GM12878 (cell line): ENCODE results near the gene PBLD.

Experiments
- ATF7 ChIP-seq: fragments of 450-650 bp; IDR thresholded peaks from 2 replicates; pipeline ENCODE4 v1.6.1; 2016; ENCODE audit warnings: low read depth, mild to moderate bottlenecking
- BRCA1 ChIP-seq: IDR thresholded peaks from 2 replicates; pipeline ENCODE4 v1.6.1; 2011; ENCODE audit warnings: low read depth, low read length, improper control_type of control experiment
- CHD2 ChIP-seq: IDR thresholded peaks from 2 replicates; pipeline ENCODE4 v1.6.1; 2011; ENCODE audit warnings: low read depth, low read length, improper control_type of control experiment, borderline replicate concordance
- CTCF ChIP-seq, 3 experiments: IDR thresholded peaks in 2 of 3; conservative IDR thresholded peaks in 1 of 3; 2 replicates each; pipeline ENCODE4 v1.5.1; 2011; ENCODE audit warnings: low read depth in 3 of 3, low read length in 3 of 3, mild to moderate bottlenecking in 3 of 3, control low read depth in 2 of 3, moderate library complexity in 2 of 3, inconsistent platforms in 1 of 3, mixed read lengths in 1 of 3; ENCODE audit not compliant: control insufficient read depth in 2 of 3, insufficient read depth in 1 of 3; ENCODE audit errors: extremely low read depth in 1 of 3
- PAX8 ChIP-seq: fragments of 450-650 bp; IDR thresholded peaks from 2 replicates; pipeline ENCODE4 v1.6.1; 2017; ENCODE audit warnings: mild to moderate bottlenecking, moderate library complexity
- POLR2A ChIP-seq: IDR thresholded peaks from 2 replicates; pipeline ENCODE4 v1.6.1; 2011; ENCODE audit warnings: low read depth, mild to moderate bottlenecking, low read length
- POLR2AphosphoS5 ChIP-seq: IDR thresholded peaks from 2 replicates; pipeline ENCODE4 v1.6.1; 2011; ENCODE audit warnings: mild to moderate bottlenecking, low read length, inconsistent platforms
- RFX5 ChIP-seq: IDR thresholded peaks from 2 replicates; pipeline ENCODE4 v1.6.1; 2011; ENCODE audit warnings: low read depth, low read length, improper control_type of control experiment
- TARDBP ChIP-seq: IDR thresholded peaks from 2 replicates; pipeline ENCODE4 v1.6.1; 2016; ENCODE audit warnings: borderline replicate concordance
- ZNF217 ChIP-seq: fragments of 450-650 bp; IDR thresholded peaks from 2 replicates; pipeline ENCODE4 v1.6.1; 2017; ENCODE audit warnings: antibody characterized with exemption, mild to moderate bottlenecking

DNA sequence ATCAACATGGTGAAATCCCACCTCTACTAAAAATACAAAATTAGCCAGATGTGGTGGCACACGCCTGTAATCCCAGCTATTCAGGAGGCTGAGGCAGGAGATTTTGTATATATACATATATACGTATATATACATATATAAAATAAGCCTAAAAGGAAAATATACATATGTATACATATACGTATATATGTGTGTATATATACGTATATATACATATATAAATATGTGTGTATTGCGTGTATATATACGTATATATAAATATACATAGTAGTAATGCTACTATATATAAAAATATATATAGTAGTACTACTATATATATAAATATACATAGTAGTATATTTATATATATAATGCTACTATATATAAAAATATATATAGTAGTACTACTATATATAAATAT, 26.5 kb upstream of the PBLD start:
- TF ChIP-seq CTCF (IDR thresholded peaks at IDR 0.05 in 2 of 3, conservative IDR thresholded peaks at IDR 0.05 in 1 of 3; ENCODE audit: control insufficient read depth in 2 of 3, extremely low read depth in 1 of 3, insufficient read depth in 1 of 3, low read depth in 3 of 3, low read length in 3 of 3) (no peak), ATF7 (no peak), BRCA1 (no peak), ZNF217 (no peak), POLR2A (no peak), RFX5 (no peak), POLR2AphosphoS5 (no peak), PAX8 (no peak), CHD2 (no peak), TARDBP (no peak)
